ENCODE data around the gene UMPS. TPM values are rescaled to one million over a fixed set of nuclear protein-coding genes. Genes with fewer than 3 reads are reported as not detected.
"Not testable (repeated sequence)": the region's sequence is repeated elsewhere in the genome, so short reads cannot be mapped to it uniquely, and the experiment has no call there.

The UMPS gene
- total and polyA plus RNA-seq, 4 donors, result 5.3 to 16.6 (median 15.7) TPM

DNA sequence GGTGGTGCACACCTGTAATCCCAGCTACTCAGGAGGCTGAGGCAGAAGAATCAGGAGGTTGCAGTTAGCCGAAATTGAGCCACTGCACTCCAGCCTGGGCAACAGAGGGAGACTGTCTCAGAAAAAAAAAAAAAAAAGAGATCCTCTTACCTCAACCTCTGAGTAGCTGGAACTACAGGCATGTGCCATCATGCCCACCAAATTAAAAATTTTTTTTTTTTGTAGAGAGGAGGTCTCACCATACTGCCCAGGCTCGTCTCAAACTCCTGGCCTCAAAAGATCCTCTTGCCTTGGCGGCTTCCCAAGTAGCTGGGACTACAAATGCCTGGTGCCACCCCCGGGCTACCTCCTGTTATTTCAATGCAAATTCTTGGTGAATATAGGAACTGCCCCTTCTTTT lies 1.5 kb downstream of the UMPS start:
- intact Hi-C loops (cut with DNase I), result no loop called here
- Histone ChIP-seq H3K4me3 (ENCODE audit: low read length in 2 of 2) (no peak overlapping the region), H3K4me1 (ENCODE audit: control insufficient read depth in 1 of 2, insufficient read depth in 2 of 2, low read length in 2 of 2) (no peaks in the 10 kb centered on the region), H3K27me3 (ENCODE audit: control insufficient read depth in 1 of 2, insufficient read depth in 2 of 2, low read length in 1 of 2) (no peaks in the 10 kb centered on the region), H3K27ac (ENCODE audit: low read depth in 1 of 2, low read length in 2 of 2) (no peak overlapping the region), H3K9me3 (ENCODE audit: control insufficient read depth, low read length) (no peaks in the 10 kb centered on the region), H3K36me3 (ENCODE audit: control insufficient read depth in 1 of 2, insufficient read depth in 2 of 2, low read length in 1 of 2) (no peaks in the 10 kb centered on the region)
- DNase-seq, result no peak
- no peak for ATAC-seq (ENCODE audit: low FRiP score)
- WGBS, 2 donors, result 66 to 77% methylated on average over 4 of the region's 4 CpGs

DNA sequence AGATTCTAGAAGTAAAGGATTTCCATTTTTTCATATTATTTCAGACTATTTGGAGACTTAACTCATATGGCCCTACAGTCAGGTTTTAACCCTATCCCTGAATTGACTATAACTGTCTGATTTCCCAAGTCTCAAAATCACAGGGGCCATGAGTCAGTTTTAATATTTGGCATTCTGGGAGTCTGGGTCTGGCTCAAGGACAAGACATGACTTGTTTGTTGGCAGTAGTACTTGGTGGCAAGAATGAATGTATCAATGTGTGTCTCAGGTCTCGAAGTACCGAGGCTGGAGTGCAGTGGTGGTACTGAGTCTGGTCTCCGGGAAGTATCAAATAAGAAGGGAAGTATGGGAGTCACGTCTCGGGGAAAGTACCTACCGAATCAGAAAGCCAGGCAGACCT lies 10.8 kb downstream of the UMPS start:
- intact Hi-C loops (cut with DNase I), result no loop called here
- ATAC-seq (ENCODE audit: low FRiP score) (no peak), DNase-seq (no peak)
- H3K9me3 ChIP-seq (ENCODE audit: control insufficient read depth, low read length), result no peaks in the 10 kb centered on the region
- 61 to 63% methylated on average over 6 of the region's 6 CpGs for WGBS, 2 donors
- peaks cover 0 to 3% of the 10 kb centered on the region in 2 donors for H3K4me1 ChIP-seq (ENCODE audit: control insufficient read depth in 1 of 2, insufficient read depth in 2 of 2, low read length in 2 of 2)
- no peaks in the 10 kb centered on the region for H3K27me3 ChIP-seq (ENCODE audit: control insufficient read depth in 1 of 2, insufficient read depth in 2 of 2, low read length in 1 of 2)
- no peak overlapping the region for H3K27ac ChIP-seq (ENCODE audit: low read depth in 1 of 2, low read length in 2 of 2)
- H3K4me3 ChIP-seq (ENCODE audit: low read length in 2 of 2), result no peak overlapping the region
- peaks cover 4 to 8% of the 10 kb centered on the region in 2 donors for H3K36me3 ChIP-seq (ENCODE audit: control insufficient read depth in 1 of 2, insufficient read depth in 2 of 2, low read length in 1 of 2)

- Histone ChIP-seq H3K4me1 (ENCODE audit: control insufficient read depth in 1 of 2, insufficient read depth in 2 of 2, low read length in 2 of 2) (peaks cover 0 to 3% of the 10 kb centered on the region in 2 donors), H3K27ac (ENCODE audit: low read depth in 1 of 2, low read length in 2 of 2) (no peak overlapping the region), H3K27me3 (ENCODE audit: control insufficient read depth in 1 of 2, insufficient read depth in 2 of 2, low read length in 1 of 2) (no peaks in the 10 kb centered on the region), H3K4me3 (ENCODE audit: low read length in 2 of 2) (no peak overlapping the region), H3K9me3 (ENCODE audit: control insufficient read depth, low read length) (no peaks in the 10 kb centered on the region), H3K36me3 (ENCODE audit: control insufficient read depth in 1 of 2, insufficient read depth in 2 of 2, low read length in 1 of 2) (peaks cover 1 to 3% of the 10 kb centered on the region in 2 donors)
- ATAC-seq (ENCODE audit: low FRiP score) (no peak), DNase-seq (peak in 1 of 2 donors; percentile 55)
- 94 to 95% methylated on average over 6 of the region's 6 CpGs for WGBS, 2 donors
- intact Hi-C loops (cut with DNase I), result no loop called here
Measured at GRCh38 chr3:124745756-124746155, 15.5 kb downstream of the UMPS start.

GRCh38 chr3:124747111-124747981 lies 17.1 kb downstream of the UMPS start:
- DNase-seq (peak in 1 of 2 donors; percentile 53), ATAC-seq (ENCODE audit: low FRiP score) (no peak)
- Histone ChIP-seq H3K27me3 (ENCODE audit: control insufficient read depth in 1 of 2, insufficient read depth in 2 of 2, low read length in 1 of 2) (no peaks in the 10 kb centered on the region), H3K4me3 (ENCODE audit: low read length in 2 of 2) (no peak overlapping the region), H3K9me3 (ENCODE audit: control insufficient read depth, low read length) (no peaks in the 10 kb centered on the region), H3K36me3 (ENCODE audit: control insufficient read depth in 1 of 2, insufficient read depth in 2 of 2, low read length in 1 of 2) (no peaks in the 10 kb centered on the region), H3K4me1 (ENCODE audit: control insufficient read depth in 1 of 2, insufficient read depth in 2 of 2, low read length in 2 of 2) (no peaks in the 10 kb centered on the region), H3K27ac (ENCODE audit: low read depth in 1 of 2, low read length in 2 of 2) (no peak overlapping the region)
- intact Hi-C loops (cut with DNase I), result no loop called here
- 88 to 89% methylated on average over 14 of the region's 14 CpGs for WGBS, 2 donors

- H3K9me3 ChIP-seq (ENCODE audit: control insufficient read depth, low read length), result no peaks in the 10 kb centered on the region
- H3K4me3 ChIP-seq (ENCODE audit: low read length in 2 of 2), result no peak overlapping the region
- WGBS, 2 donors, result 80 to 85% methylated on average over 8 of the region's 8 CpGs
- intact Hi-C loops (cut with DNase I), result no loop called here
- no peaks in the 10 kb centered on the region for H3K27me3 ChIP-seq (ENCODE audit: control insufficient read depth in 1 of 2, insufficient read depth in 2 of 2, low read length in 1 of 2)
- H3K4me1 ChIP-seq (ENCODE audit: control insufficient read depth in 1 of 2, insufficient read depth in 2 of 2, low read length in 2 of 2), result no peaks in the 10 kb centered on the region
- H3K27ac ChIP-seq (ENCODE audit: low read depth in 1 of 2, low read length in 2 of 2), result no peak overlapping the region
- no peaks in the 10 kb centered on the region for H3K36me3 ChIP-seq (ENCODE audit: control insufficient read depth in 1 of 2, insufficient read depth in 2 of 2, low read length in 1 of 2)
- DNase-seq (no peak), ATAC-seq (ENCODE audit: low FRiP score) (no peak)
Measured at GRCh38 chr3:124748560-124749198, 18.4 kb downstream of the UMPS start.

DNA sequence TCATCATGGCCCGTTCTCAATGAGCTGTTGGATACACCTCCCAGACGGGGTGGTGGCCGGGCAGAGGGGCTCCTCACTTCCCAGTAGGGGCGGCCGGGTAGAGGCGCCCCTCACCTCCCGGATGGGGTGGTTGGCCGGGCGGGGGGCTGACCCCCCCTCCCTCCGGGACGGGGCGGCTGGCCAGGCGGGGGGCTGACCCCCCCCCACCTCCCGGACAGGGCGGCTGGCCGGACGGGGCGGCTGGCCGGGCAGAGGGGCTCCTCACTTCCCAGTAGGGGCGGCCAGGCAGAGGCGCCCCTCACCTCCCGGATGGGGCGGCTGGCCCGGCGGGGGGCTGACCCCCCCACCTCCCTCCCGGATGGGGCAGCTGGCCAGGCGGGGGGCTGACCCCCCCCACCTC lies 19.6 kb downstream of the UMPS start:
- H3K27me3 ChIP-seq (ENCODE audit: control insufficient read depth in 1 of 2, insufficient read depth in 2 of 2, low read length in 1 of 2); ATAC-seq (ENCODE audit: low FRiP score); intact Hi-C loops (cut with DNase I); H3K4me1 ChIP-seq (ENCODE audit: control insufficient read depth in 1 of 2, insufficient read depth in 2 of 2, low read length in 2 of 2); H3K27ac ChIP-seq (ENCODE audit: low read depth in 1 of 2, low read length in 2 of 2); DNase-seq; H3K36me3 ChIP-seq (ENCODE audit: control insufficient read depth in 1 of 2, insufficient read depth in 2 of 2, low read length in 1 of 2); H3K4me3 ChIP-seq (ENCODE audit: low read length in 2 of 2); H3K9me3 ChIP-seq (ENCODE audit: control insufficient read depth, low read length): not testable (repeated sequence)
- WGBS, 2 donors, result 83 to 85% methylated on average over 10 to 27 of the region's 27 CpGs

DNA sequence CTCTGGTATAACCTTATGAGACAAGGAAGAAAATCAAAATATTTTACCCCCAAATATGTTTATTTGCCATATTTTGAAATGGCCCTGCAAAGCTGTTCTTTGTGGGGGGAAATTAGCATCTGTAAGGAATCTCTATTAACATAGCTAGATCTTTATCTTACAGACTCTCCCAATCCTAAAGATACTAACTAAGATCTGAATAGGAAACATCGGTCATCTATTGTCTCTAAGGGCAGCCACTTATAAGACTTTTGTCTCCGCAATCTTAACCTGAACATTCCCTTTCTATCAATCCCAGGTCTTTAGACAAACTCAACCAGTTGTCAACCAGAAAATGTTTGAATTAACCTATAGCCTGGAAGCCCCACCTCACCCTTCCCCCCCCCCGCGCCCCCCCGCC lies 21.2 kb downstream of the UMPS start:
- intact Hi-C loops (cut with DNase I), result no loop called here
- no peak for DNase-seq
- Histone ChIP-seq H3K27me3 (ENCODE audit: control insufficient read depth in 1 of 2, insufficient read depth in 2 of 2, low read length in 1 of 2) (no peaks in the 10 kb centered on the region), H3K4me3 (ENCODE audit: low read length in 2 of 2) (no peak overlapping the region), H3K9me3 (ENCODE audit: control insufficient read depth, low read length) (no peaks in the 10 kb centered on the region), H3K27ac (ENCODE audit: low read depth in 1 of 2, low read length in 2 of 2) (no peak overlapping the region), H3K36me3 (ENCODE audit: control insufficient read depth in 1 of 2, insufficient read depth in 2 of 2, low read length in 1 of 2) (no peaks in the 10 kb centered on the region), H3K4me1 (ENCODE audit: control insufficient read depth in 1 of 2, insufficient read depth in 2 of 2, low read length in 2 of 2) (no peaks in the 10 kb centered on the region)
- 70 to 73% methylated on average over 5 of the region's 5 CpGs for WGBS, 2 donors
- ATAC-seq (ENCODE audit: low FRiP score), result no peak

DNA sequence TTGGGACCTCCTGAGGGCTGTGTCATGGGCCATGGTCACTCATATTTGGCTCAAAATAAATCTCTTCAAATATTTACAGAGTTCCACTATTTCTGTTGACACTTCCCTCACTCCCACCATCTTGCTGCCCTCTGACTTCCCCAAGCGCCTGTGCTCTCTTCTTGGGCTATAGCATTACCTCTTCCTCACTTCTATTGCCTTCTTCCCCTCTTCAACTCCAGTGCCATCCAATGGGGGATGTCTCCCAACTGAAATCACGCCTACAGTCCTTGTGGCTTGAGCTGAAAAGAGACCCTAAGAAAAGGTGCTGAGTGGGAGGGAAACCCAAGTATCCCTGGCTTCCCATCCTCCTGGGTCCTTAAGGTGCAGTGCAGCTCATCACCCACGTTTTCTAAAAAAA lies 21.8 kb downstream of the UMPS start:
- whole genome bisulfite sequencing, 2 donors, result 68 to 80% methylated on average over 3 of the region's 3 CpGs

GRCh38 chr3:124757926-124758325 lies 27.7 kb downstream of the UMPS start:
- ATAC-seq (ENCODE audit: low FRiP score); DNase-seq; intact Hi-C loops (cut with DNase I); H3K4me1 ChIP-seq (ENCODE audit: control insufficient read depth in 1 of 2, insufficient read depth in 2 of 2, low read length in 2 of 2); H3K27ac ChIP-seq (ENCODE audit: low read depth in 1 of 2, low read length in 2 of 2); H3K27me3 ChIP-seq (ENCODE audit: control insufficient read depth in 1 of 2, insufficient read depth in 2 of 2, low read length in 1 of 2); H3K4me3 ChIP-seq (ENCODE audit: low read length in 2 of 2); H3K36me3 ChIP-seq (ENCODE audit: control insufficient read depth in 1 of 2, insufficient read depth in 2 of 2, low read length in 1 of 2); H3K9me3 ChIP-seq (ENCODE audit: control insufficient read depth, low read length): not testable (repeated sequence)
- 84 to 87% methylated on average over 7 of the region's 7 CpGs for WGBS, 2 donors

More for the DNA sequence above, 21.8 kb downstream of the UMPS start:
- Histone ChIP-seq H3K27ac (ENCODE audit: low read depth in 1 of 2, low read length in 2 of 2) (no peak overlapping the region), H3K4me1 (ENCODE audit: control insufficient read depth in 1 of 2, insufficient read depth in 2 of 2, low read length in 2 of 2) (no peaks in the 10 kb centered on the region), H3K4me3 (ENCODE audit: low read length in 2 of 2) (no peak overlapping the region), H3K36me3 (ENCODE audit: control insufficient read depth in 1 of 2, insufficient read depth in 2 of 2, low read length in 1 of 2) (no peaks in the 10 kb centered on the region), H3K27me3 (ENCODE audit: control insufficient read depth in 1 of 2, insufficient read depth in 2 of 2, low read length in 1 of 2) (no peaks in the 10 kb centered on the region), H3K9me3 (ENCODE audit: control insufficient read depth, low read length) (no peaks in the 10 kb centered on the region)
- DNase-seq (no peak), ATAC-seq (ENCODE audit: low FRiP score) (no peak)
- intact Hi-C loops (cut with DNase I), result no loop called here
